ENCODE data around the gene MFSD12. TPM values are rescaled to one million over a fixed set of nuclear protein-coding genes. Genes with fewer than 3 reads are reported as not detected.

Gene MFSD12
- total RNA-seq = 78.8 and 124 TPM in 2 replicates

GRCh38 chr19:3557461-3558248 is at the start of gene MFSD12:
Gene MFSD12 (minus strand): TSS chr19:3557586. CDS start chr19:3557403, 183 bp downstream.

GRCh38 chr19:3606690-3607289 is 49.4 kb upstream of the MFSD12 start, which contains the start of gene TBXA2R:
Gene TBXA2R (minus strand): TSS chr19:3606875. CDS start chr19:3600634, 6,241 bp downstream.

GRCh38 chr19:3585301-3586126 is 28.1 kb upstream of the MFSD12 start, which contains the start of gene GIPC3:
Gene GIPC3 (plus strand): TSS chr19:3585478. CDS start chr19:3585598, 120 bp downstream.

DNA sequence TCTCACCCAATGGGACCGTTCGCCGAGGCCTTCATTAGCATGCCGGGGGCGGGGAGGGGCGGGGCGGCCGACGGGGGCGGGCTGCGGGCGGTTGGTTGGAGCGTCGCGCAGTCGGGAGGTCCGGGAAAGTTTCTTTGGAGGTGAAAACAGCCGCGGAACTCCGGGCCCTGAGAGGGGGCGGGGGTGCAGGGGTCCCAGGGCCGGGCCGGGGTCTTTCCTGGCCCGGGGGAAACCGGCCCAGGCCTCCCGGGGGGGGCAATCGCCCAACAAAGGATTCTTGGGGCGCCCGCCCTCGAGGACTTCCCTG is 15.4 kb upstream of the MFSD12 start, which contains the start of gene HMG20B:
HMG20B (plus strand) TSS at position 90 of the 307 bp plus-strand sequence. CDS start 366 bp downstream, outside the sequence.

DNA sequence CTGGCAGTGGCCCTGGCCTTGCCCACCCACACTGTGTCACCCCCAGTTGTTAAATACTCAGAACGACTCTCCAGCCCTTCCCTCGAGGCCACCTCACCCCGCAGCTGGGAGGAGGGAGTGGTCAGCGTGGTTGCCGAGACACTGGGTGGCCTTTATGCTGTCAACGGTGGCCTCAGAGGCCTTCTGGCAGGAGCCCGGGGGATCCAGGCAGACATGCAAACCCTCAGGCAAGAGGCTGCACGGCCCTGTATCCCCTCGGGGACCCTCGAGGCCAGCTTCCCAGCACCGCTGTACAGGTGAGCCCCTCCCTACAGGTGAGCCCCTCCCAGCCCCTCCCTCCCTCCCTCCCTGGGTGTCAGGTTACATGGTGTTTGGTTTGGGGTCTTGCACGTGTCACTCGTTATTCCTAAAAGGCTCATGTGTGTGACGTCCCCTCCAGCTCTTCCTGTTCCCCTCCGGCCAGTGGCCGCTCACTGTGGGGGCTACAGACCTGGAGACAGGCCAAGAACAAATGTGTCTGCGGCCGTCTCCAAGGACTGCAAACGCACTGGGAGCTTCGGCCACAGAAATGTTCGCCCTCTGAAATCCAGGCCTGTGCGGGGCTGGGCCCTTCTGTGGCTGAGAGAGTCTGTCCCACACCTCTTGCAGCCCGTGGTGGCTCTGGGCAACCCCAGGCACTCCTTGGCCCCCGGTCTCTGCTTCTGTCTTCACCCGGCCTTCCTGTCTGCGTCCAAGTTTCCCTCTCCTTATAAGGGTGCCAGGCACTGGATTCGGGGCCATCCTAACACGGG is 18.2 kb downstream of the MFSD12 start, which contains the start of gene TEKTIP1:
TEKTIP1 (plus strand) TSS at position 210 of the 791 bp plus-strand sequence; CDS start at position 214, 4 bp downstream.

GRCh38 chr19:3505598-3506383 is 51.6 kb downstream of the MFSD12 start, which contains the start of gene FZR1:
Gene FZR1 (plus strand): TSS chr19:3506311. CDS start chr19:3522990, 16,679 bp downstream.

GRCh38 chr19:3500429-3501101 is 56.8 kb downstream of the MFSD12 start, which contains the start of gene DOHH:
Gene DOHH (minus strand): TSS chr19:3500674. CDS start chr19:3496814, 3,860 bp downstream.

Small RNAs within 50 kb of the gene (small RNA-seq; reads per million reads assigned to genes)
- not detected for gene AC005786.1
- not detected for gene RF00212

Other genes with a start within 250 kb of the MFSD12 start
- gene NFIC, start 191.0 kb downstream of the MFSD12 start, total RNA-seq = 61.7 and 63.0 TPM in 2 replicates
- gene SMIM24, start 77.1 kb downstream of the MFSD12 start, total RNA-seq = 0.33 TPM in 1 of 2 replicates, not detected in the other
- not detected in 2 replicates for gene SMIM44, start 74.1 kb downstream of the MFSD12 start, total RNA-seq
- gene DOHH, start 56.9 kb downstream of the MFSD12 start, total RNA-seq = 11.8 TPM in 2 replicates
- 44.6 and 55.2 TPM in 2 replicates for gene FZR1, start 51.3 kb downstream of the MFSD12 start, total RNA-seq
- not detected in 2 replicates for gene TEKTIP1, start 18.4 kb downstream of the MFSD12 start, total RNA-seq
- gene HMG20B, start 15.4 kb upstream of the MFSD12 start, total RNA-seq = 83.5 and 111 TPM in 2 replicates
- 1.1 and 1.3 TPM in 2 replicates for gene GIPC3, start 27.9 kb upstream of the MFSD12 start, total RNA-seq
- 1.7 and 2.0 TPM in 2 replicates for gene TBXA2R, start 49.3 kb upstream of the MFSD12 start, total RNA-seq
- gene CACTIN, start 69.2 kb upstream of the MFSD12 start, total RNA-seq = 27.0 and 33.6 TPM in 2 replicates
- 43.6 and 54.5 TPM in 2 replicates for gene PIP5K1C, start 142.9 kb upstream of the MFSD12 start, total RNA-seq
- gene TJP3, start 150.8 kb upstream of the MFSD12 start, total RNA-seq = not detected in 2 replicates
- 26.6 and 29.4 TPM in 2 replicates for gene APBA3, start 204.1 kb upstream of the MFSD12 start, total RNA-seq
- 50.1 and 51.0 TPM in 2 replicates for gene MRPL54, start 205.1 kb upstream of the MFSD12 start, total RNA-seq
- gene RAX2, start 214.6 kb upstream of the MFSD12 start, total RNA-seq = not detected in 2 replicates
- 0.29 TPM in 1 of 2 replicates, not detected in the other for gene MATK, start 228.8 kb upstream of the MFSD12 start, total RNA-seq